ENCODE results near the gene UBE2D2.

UBE2D2 gene

DNA sequence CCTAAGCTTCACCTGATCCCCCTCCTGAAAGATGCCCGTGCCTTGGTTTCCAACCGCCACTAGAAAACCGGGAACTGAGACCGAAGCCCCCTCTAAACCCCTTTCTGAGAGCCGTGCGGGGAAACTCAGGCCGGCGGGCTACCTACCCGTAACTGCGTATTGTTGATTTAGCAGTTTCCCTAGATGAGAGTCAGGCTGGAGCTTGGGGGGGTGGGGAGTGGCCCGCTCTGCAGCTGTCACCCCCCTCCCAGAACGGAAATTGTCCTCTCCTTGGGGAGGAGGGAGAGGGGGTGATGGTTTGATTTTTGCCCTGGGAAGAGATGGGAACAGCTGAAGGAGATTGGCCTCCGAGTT lies 89.5 kb downstream of the UBE2D2 start:
- no peak for DNase-seq (ENCODE audit: low read depth in 1 of 2, low spot score in 1 of 2)
- Histone ChIP-seq H3K27me3 (ENCODE audit: insufficient read depth, poor library complexity, severe bottlenecking) (no peaks in the 10 kb centered on the region), H3K27ac (replicated peaks) (peak overlapping the region; percentile 92), H3K4me3 (replicated peaks; ENCODE audit: insufficient read depth, low read length) (peak overlapping the region; percentile 63)
- TF ChIP-seq, protein P1, sequence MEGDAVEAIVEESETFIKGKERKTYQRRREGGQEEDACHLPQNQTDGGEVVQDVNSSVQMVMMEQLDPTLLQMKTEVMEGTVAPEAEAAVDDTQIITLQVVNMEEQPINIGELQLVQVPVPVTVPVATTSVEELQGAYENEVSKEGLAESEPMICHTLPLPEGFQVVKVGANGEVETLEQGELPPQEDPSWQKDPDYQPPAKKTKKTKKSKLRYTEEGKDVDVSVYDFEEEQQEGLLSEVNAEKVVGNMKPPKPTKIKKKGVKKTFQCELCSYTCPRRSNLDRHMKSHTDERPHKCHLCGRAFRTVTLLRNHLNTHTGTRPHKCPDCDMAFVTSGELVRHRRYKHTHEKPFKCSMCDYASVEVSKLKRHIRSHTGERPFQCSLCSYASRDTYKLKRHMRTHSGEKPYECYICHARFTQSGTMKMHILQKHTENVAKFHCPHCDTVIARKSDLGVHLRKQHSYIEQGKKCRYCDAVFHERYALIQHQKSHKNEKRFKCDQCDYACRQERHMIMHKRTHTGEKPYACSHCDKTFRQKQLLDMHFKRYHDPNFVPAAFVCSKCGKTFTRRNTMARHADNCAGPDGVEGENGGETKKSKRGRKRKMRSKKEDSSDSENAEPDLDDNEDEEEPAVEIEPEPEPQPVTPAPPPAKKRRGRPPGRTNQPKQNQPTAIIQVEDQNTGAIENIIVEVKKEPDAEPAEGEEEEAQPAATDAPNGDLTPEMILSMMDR (IDR thresholded peaks at IDR 0.05; ENCODE audit: insufficient read depth, low read length) = no peak
- TF ChIP-seq, protein P2, sequence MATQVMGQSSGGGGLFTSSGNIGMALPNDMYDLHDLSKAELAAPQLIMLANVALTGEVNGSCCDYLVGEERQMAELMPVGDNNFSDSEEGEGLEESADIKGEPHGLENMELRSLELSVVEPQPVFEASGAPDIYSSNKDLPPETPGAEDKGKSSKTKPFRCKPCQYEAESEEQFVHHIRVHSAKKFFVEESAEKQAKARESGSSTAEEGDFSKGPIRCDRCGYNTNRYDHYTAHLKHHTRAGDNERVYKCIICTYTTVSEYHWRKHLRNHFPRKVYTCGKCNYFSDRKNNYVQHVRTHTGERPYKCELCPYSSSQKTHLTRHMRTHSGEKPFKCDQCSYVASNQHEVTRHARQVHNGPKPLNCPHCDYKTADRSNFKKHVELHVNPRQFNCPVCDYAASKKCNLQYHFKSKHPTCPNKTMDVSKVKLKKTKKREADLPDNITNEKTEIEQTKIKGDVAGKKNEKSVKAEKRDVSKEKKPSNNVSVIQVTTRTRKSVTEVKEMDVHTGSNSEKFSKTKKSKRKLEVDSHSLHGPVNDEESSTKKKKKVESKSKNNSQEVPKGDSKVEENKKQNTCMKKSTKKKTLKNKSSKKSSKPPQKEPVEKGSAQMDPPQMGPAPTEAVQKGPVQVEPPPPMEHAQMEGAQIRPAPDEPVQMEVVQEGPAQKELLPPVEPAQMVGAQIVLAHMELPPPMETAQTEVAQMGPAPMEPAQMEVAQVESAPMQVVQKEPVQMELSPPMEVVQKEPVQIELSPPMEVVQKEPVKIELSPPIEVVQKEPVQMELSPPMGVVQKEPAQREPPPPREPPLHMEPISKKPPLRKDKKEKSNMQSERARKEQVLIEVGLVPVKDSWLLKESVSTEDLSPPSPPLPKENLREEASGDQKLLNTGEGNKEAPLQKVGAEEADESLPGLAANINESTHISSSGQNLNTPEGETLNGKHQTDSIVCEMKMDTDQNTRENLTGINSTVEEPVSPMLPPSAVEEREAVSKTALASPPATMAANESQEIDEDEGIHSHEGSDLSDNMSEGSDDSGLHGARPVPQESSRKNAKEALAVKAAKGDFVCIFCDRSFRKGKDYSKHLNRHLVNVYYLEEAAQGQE (IDR thresholded peaks at IDR 0.05; ENCODE audit: insufficient replicate concordance, low read depth) = no peak
- TF ChIP-seq GABPA (IDR thresholded peaks at IDR 0.05; ENCODE audit: low read depth) (no peak), POLR2AphosphoS5 (IDR thresholded peaks at IDR 0.05; ENCODE audit: low read depth) (no peak), SPI1 (IDR thresholded peaks at IDR 0.05; ENCODE audit: borderline replicate concordance, low read depth) (no peak)

GRCh38 chr5:139651043-139651834 lies 90.1 kb downstream of the UBE2D2 start:
- peak overlapping the region; percentile 63 for H3K4me3 ChIP-seq (replicated peaks; ENCODE audit: insufficient read depth, low read length)
- no peak for DNase-seq (ENCODE audit: low read depth in 1 of 2, low spot score in 1 of 2)
- H3K27me3 ChIP-seq (ENCODE audit: insufficient read depth, poor library complexity, severe bottlenecking) = no peaks in the 10 kb centered on the region
- TF ChIP-seq SPI1 (IDR thresholded peaks at IDR 0.05; ENCODE audit: borderline replicate concordance, low read depth) = no peak
- TF ChIP-seq, protein P1 (IDR thresholded peaks at IDR 0.05; ENCODE audit: insufficient read depth, low read length) = no peak
- no peak overlapping the region for H3K27ac ChIP-seq (replicated peaks)

DNA sequence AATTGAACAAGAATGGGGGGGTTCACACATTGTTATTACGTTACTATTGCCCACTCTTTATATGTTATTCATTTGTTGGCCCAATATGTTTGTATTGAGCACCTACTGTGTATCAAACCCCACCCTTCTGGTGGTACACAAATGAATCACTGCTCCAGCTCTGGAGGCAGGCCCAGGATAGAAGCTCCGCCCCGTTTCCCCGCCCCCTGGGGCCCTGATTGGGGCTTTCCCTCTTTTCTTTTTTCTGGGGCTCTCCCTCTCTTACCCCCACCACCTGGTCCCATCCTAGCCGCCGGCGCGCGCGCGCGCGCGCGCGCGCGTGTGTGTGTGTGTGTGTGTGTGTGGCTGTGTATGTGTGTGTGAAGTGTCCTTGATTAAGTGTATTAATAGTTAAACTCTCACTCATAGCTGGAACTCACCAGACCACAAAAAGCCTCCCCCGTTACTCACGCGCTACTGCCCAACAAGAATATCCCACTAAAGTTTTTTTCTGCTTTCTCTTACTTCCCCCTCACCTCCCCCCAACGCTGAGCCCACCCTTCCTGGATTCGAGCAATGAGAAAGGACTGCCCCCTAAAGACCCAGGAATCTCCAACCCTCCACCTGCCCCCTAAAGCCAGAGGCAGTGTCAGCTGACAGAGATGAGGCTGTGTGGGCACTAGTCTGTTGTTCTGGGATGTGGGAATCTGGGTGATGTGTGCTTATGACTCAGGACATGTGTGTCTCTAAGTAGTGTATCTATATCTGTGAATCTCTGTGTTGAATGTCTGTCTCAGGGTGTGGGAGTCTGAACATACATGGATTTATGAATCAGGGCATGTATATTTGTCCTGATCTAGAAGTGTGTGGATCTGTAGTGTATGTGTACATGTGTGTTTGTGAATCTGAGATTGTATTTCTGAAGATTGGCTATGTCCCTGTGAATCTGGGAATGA lies 91.0 kb downstream of the UBE2D2 start:
- DNase-seq (ENCODE audit: low read depth in 1 of 2, low spot score in 1 of 2) = peak in 1 of 2 experiments; percentile 30
- H3K27ac ChIP-seq (replicated peaks) = no peak overlapping the region

More for the DNA sequence above, 91.0 kb downstream of the UBE2D2 start:
- TF ChIP-seq, protein P2 (IDR thresholded peaks at IDR 0.05; ENCODE audit: insufficient replicate concordance, low read depth) = no peak
- TF ChIP-seq POLR2AphosphoS5 (IDR thresholded peaks at IDR 0.05; ENCODE audit: low read depth) = no peak
- no peak for TF ChIP-seq GABPA (IDR thresholded peaks at IDR 0.05; ENCODE audit: low read depth)
- no peak for TF ChIP-seq SPI1 (IDR thresholded peaks at IDR 0.05; ENCODE audit: borderline replicate concordance, low read depth)
- TF ChIP-seq, protein P1 (IDR thresholded peaks at IDR 0.05; ENCODE audit: insufficient read depth, low read length) = no peak
- Histone ChIP-seq H3K4me3 (replicated peaks; ENCODE audit: insufficient read depth, low read length) (no peak overlapping the region), H3K27me3 (ENCODE audit: insufficient read depth, poor library complexity, severe bottlenecking) (no peaks in the 10 kb centered on the region)

All from HL-60 (cell line).